Panc1 (cell line): ENCODE measurements around the gene CSTPP1. TPM values are rescaled to one million over a fixed set of nuclear protein-coding genes. Genes with fewer than 3 reads are reported as not detected.

Experiments
- ATAC-seq: fragments of 200-7000 bp; cut with Tn5 transposase; 2 replicates; pipeline ENCODE4 v1.9.1; 2020; ENCODE audit warnings: mild to moderate bottlenecking, moderate library complexity
- BruUV-seq: library from RNA; stranded (reverse); fragments of 400-500 nt; replicated peaks from 2 replicates; lab custom pipeline; 2021; lab: Mats Ljungman, UMichigan
- CTCF ChIA-PET: fragments of 300-600 bp; sonication (Branson Sonifier 250); formaldehyde crosslinking; loops from one replicate; lab custom pipeline; 2022; ENCODE audit warnings: antibody characterized with exemption; lab: Charles Lee
- POLR2A ChIA-PET: fragments of 300-600 bp; sonication (Branson Sonifier 250); formaldehyde crosslinking; loops from one replicate; lab custom pipeline; 2022; ENCODE audit warnings: antibody characterized with exemption; lab: Charles Lee
- DNase-seq: peaks from one replicate; pipeline ENCODE4 v3.0.0-alpha.2; 2010; ENCODE audit warnings: low read depth, low spot score
- H3K27ac ChIP-seq: 2 replicates; pipeline ENCODE4 v1.5.1; 2011; ENCODE audit warnings: mild to moderate bottlenecking, low read length, inconsistent platforms
- H3K27me3 ChIP-seq: fragments of 200-500 bp; sonication (Bioruptor generic); 2 replicates; pipeline ENCODE4 v1.6.0; 2014; ENCODE audit warnings: low read length, inconsistent platforms; ENCODE audit not compliant: control insufficient read depth, insufficient read depth
- H3K36me3 ChIP-seq: fragments of 200-500 bp; sonication (Bioruptor generic); 2 replicates; pipeline ENCODE4 v1.5.1; 2014; ENCODE audit warnings: inconsistent platforms, mild to moderate bottlenecking, low read length, moderate library complexity; ENCODE audit not compliant: control insufficient read depth, insufficient read depth
- H3K4me1 ChIP-seq: 2 replicates; pipeline ENCODE4 v1.5.1; 2011; ENCODE audit warnings: inconsistent platforms, mild to moderate bottlenecking, low read length, moderate library complexity; ENCODE audit not compliant: control insufficient read depth, insufficient read depth
- H3K4me3 ChIP-seq, 2 experiments: 2 replicates each; pipeline ENCODE4 v1.5.1; 2011 to 2012; ENCODE audit warnings: low read depth in 2 of 2, low read length in 2 of 2, mild to moderate bottlenecking in 2 of 2, inconsistent platforms in 1 of 2, moderate library complexity in 1 of 2
- H3K9me3 ChIP-seq: fragments of 200-500 bp; sonication (Bioruptor generic); 2 replicates; pipeline ENCODE4 v1.5.1; 2014; ENCODE audit warnings: low read depth, mild to moderate bottlenecking, inconsistent platforms, low read length, moderate library complexity; ENCODE audit not compliant: control insufficient read depth, insufficient read depth
- POLR2AphosphoS5 ChIP-seq: IDR thresholded peaks from 2 replicates; pipeline ENCODE4 v1.6.1; 2012; ENCODE audit warnings: mild to moderate bottlenecking, low read depth, low read length, moderate library complexity
- SIN3A ChIP-seq: IDR thresholded peaks from 2 replicates; pipeline ENCODE4 v1.6.1; 2012; ENCODE audit warnings: low read depth, mild to moderate bottlenecking, low read length, moderate library complexity, borderline replicate concordance; ENCODE audit not compliant: insufficient read depth
- TCF7L2 ChIP-seq: IDR thresholded peaks from 2 replicates; pipeline ENCODE4 v1.6.1; 2011; ENCODE audit warnings: mild to moderate bottlenecking, low read depth, low read length, inconsistent platforms
- in situ Hi-C: cut with HindIII; loops from 2 replicates; pipeline ENCODE4 v1.10.0; 2016; ENCODE audit warnings: low sequenced_read_pairs, low pct_unique_long_range_greater_than_20kb
- intact Hi-C: fragments of 100-400 bp; cut with micrococcal nuclease; formaldehyde crosslinking; loops from one replicate; pipeline ENCODE4 v1.10.0; 2022; ENCODE audit not compliant: unreplicated experiment
- total RNA-seq: library from RNA; stranded (reverse); gene quantifications from one replicate; pipeline ENCODE4 v1.2.1, GENCODE V29; 2021; ENCODE audit not compliant: unreplicated experiment
- TF ChIP-seq, protein P1 (sequence below), 2 experiments: IDR thresholded peaks; 2 replicates each; pipeline ENCODE4 v1.6.1; 2011 to 2012; ENCODE audit warnings: low read depth in 2 of 2, control low read depth in 1 of 2, low read length in 1 of 2, mild to moderate bottlenecking in 1 of 2, moderate library complexity in 1 of 2; ENCODE audit not compliant: insufficient read depth in 1 of 2
- TF ChIP-seq, protein P2 (sequence below): fragments of 450-650 bp; IDR thresholded peaks from 2 replicates; pipeline ENCODE4 v1.5.1; 2017; ENCODE audit warnings: mild to moderate bottlenecking

Gene CSTPP1
- total RNA-seq, 1 experiment from 2014 or later: 29.0 TPM

GRCh38 chr11:47171856-47172255 lies 235.3 kb downstream of the CSTPP1 start:
- ChIA-PET POLR2A (interaction anchor here (0.6 to 1.1 kb wide), 2 partner anchors 9 to 12 kb away, joined by 3 to 12 read pairs; no protein-coding TSS in a partner anchor), CTCF (interaction anchor here (0.6 to 1.3 kb wide), 2 partner anchors 88 to 181 kb away, joined by 3 read pairs; no protein-coding TSS in a partner anchor)
- DNase-seq (no peak), ATAC-seq (no peak)
- intact Hi-C loops (loop anchor here (10.0 kb wide), 2 partner anchors 83 to 183 kb away; partner anchors contain the start of genes MYBPC3 and NR1H3), in situ Hi-C loops (no loop called here)
- peaks cover 15% of the 10 kb centered on the region for H3K36me3 ChIP-seq
- TF ChIP-seq POLR2AphosphoS5: no peak
- H3K9me3 ChIP-seq: no peaks in the 10 kb centered on the region
- peaks cover 7% of the 10 kb centered on the region for H3K4me1 ChIP-seq
- no peak overlapping the region for H3K4me3 ChIP-seq
- BruUV-seq: no TSS peak
- H3K27ac ChIP-seq: no peak overlapping the region
- H3K27me3 ChIP-seq: no peaks in the 10 kb centered on the region

- DNase-seq (no peak), ATAC-seq (no peak)
- Histone ChIP-seq H3K27me3 (no peaks in the 10 kb centered on the region), H3K4me1 (peaks cover 12% of the 10 kb centered on the region), H3K4me3 (no peak overlapping the region), H3K36me3 (peaks cover 9% of the 10 kb centered on the region), H3K9me3 (no peaks in the 10 kb centered on the region), H3K27ac (no peak overlapping the region)
- no peak for TF ChIP-seq SIN3A
- no peak for TF ChIP-seq POLR2AphosphoS5
- TF ChIP-seq, protein P1, sequence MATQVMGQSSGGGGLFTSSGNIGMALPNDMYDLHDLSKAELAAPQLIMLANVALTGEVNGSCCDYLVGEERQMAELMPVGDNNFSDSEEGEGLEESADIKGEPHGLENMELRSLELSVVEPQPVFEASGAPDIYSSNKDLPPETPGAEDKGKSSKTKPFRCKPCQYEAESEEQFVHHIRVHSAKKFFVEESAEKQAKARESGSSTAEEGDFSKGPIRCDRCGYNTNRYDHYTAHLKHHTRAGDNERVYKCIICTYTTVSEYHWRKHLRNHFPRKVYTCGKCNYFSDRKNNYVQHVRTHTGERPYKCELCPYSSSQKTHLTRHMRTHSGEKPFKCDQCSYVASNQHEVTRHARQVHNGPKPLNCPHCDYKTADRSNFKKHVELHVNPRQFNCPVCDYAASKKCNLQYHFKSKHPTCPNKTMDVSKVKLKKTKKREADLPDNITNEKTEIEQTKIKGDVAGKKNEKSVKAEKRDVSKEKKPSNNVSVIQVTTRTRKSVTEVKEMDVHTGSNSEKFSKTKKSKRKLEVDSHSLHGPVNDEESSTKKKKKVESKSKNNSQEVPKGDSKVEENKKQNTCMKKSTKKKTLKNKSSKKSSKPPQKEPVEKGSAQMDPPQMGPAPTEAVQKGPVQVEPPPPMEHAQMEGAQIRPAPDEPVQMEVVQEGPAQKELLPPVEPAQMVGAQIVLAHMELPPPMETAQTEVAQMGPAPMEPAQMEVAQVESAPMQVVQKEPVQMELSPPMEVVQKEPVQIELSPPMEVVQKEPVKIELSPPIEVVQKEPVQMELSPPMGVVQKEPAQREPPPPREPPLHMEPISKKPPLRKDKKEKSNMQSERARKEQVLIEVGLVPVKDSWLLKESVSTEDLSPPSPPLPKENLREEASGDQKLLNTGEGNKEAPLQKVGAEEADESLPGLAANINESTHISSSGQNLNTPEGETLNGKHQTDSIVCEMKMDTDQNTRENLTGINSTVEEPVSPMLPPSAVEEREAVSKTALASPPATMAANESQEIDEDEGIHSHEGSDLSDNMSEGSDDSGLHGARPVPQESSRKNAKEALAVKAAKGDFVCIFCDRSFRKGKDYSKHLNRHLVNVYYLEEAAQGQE (IDR thresholded peaks at IDR 0.05; ENCODE audit: insufficient read depth in 1 of 2, low read depth in 2 of 2, low read length in 1 of 2): no peak
- TF ChIP-seq, protein P2, sequence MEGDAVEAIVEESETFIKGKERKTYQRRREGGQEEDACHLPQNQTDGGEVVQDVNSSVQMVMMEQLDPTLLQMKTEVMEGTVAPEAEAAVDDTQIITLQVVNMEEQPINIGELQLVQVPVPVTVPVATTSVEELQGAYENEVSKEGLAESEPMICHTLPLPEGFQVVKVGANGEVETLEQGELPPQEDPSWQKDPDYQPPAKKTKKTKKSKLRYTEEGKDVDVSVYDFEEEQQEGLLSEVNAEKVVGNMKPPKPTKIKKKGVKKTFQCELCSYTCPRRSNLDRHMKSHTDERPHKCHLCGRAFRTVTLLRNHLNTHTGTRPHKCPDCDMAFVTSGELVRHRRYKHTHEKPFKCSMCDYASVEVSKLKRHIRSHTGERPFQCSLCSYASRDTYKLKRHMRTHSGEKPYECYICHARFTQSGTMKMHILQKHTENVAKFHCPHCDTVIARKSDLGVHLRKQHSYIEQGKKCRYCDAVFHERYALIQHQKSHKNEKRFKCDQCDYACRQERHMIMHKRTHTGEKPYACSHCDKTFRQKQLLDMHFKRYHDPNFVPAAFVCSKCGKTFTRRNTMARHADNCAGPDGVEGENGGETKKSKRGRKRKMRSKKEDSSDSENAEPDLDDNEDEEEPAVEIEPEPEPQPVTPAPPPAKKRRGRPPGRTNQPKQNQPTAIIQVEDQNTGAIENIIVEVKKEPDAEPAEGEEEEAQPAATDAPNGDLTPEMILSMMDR: no peak
- no peak for TF ChIP-seq TCF7L2
- POLR2A ChIA-PET: interaction anchor here (1.1 kb wide), 1 partner anchor 10 kb away, joined by 3 read pairs; no protein-coding TSS in a partner anchor
- intact Hi-C loops: loop anchor here (10.0 kb wide), 2 partner anchors 82 to 182 kb away; partner anchors contain the start of genes MYBPC3 and NR1H3
- in situ Hi-C loops: no loop called here
- CTCF ChIA-PET: interaction anchor here (0.6 to 1.3 kb wide), 2 partner anchors 87 to 198 kb away, joined by 3 to 5 read pairs; no protein-coding TSS in a partner anchor
- no TSS peak for BruUV-seq
Measured at GRCh38 chr11:47172740-47173336, 236.3 kb downstream of the CSTPP1 start.
